ENCODE results near the gene ATP7B.

DNA sequence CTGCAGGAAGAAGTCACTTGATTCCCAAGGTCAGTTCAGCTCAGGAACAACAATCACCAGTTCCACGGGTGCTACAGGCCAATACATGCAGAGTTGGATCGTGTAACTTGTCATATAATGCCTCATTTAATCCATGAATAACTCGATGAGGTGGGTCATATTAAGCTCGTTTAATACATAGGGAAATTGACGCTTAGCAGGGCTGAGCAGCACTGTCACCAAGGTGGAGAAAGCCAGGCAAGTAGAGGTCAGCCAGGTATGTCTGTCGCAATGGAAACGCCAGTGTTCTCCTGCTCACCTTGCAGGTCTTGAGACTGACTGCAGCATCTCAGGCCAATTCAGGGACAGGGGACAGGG is 97.1 kb downstream of the ATP7B start:
- TF ChIP-seq, protein P1, sequence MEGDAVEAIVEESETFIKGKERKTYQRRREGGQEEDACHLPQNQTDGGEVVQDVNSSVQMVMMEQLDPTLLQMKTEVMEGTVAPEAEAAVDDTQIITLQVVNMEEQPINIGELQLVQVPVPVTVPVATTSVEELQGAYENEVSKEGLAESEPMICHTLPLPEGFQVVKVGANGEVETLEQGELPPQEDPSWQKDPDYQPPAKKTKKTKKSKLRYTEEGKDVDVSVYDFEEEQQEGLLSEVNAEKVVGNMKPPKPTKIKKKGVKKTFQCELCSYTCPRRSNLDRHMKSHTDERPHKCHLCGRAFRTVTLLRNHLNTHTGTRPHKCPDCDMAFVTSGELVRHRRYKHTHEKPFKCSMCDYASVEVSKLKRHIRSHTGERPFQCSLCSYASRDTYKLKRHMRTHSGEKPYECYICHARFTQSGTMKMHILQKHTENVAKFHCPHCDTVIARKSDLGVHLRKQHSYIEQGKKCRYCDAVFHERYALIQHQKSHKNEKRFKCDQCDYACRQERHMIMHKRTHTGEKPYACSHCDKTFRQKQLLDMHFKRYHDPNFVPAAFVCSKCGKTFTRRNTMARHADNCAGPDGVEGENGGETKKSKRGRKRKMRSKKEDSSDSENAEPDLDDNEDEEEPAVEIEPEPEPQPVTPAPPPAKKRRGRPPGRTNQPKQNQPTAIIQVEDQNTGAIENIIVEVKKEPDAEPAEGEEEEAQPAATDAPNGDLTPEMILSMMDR (conservative IDR thresholded peaks at IDR 0.05; ENCODE audit: low read depth, low read length): no peak
- no peak for TF ChIP-seq EZH2 (IDR thresholded peaks at IDR 0.05; ENCODE audit: low read length, unreplicated experiment)
- no peak for TF ChIP-seq EZH2phosphoT487 (IDR thresholded peaks at IDR 0.05; ENCODE audit: borderline replicate concordance, low read length)

Measured in PC-3 (cell line).